GM10847 (cell line): ENCODE measurements around the gene TAL1.

Experiments used
- POLR2A ChIP-seq: IDR thresholded peaks from 2 replicates; pipeline ENCODE4 v1.6.1; 2011; ENCODE audit not compliant: insufficient read length; ENCODE audit errors: extremely low read depth

Gene TAL1

DNA sequence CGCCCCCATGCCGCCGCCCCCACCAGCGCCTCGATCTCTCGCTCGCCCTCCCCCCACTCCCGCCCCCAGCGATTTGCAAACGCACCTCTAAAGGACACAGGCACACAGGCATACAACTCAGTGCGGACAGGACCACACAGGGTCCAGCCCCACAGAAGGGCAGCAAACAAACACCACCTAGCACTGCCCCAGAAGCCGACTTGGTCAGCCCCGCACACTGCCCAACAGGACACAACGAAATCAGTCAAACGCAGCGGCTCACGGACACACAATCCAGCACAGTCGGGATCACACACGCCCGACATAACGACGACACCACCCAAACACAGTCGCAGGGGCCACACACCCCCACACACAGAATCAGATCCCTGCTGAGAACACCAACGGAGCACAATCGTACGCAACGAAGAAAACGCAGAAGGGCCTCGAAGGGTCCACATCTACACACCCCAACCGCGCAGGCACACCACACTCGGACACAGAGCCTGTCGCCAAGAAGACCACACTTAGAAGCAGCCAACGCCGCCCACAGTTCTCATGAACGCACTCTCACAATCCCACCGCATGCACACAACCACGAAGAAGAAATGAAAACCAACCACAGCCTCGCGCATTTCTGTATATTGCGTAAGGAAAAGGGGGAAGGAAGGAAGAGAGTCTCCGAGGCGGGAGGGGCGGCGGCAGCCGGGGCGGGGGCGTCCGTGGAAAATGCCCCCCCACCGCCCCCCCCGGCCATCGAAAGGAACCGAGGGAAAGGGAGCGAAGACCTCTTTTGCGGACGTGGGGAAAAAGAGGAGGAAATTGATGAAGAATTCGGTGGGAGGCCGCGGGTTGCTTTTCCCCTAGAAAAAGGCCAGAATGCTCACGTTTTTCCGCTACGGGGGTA is 481 bp downstream of the TAL1 start:
- TF ChIP-seq POLR2A: no peak

DNA sequence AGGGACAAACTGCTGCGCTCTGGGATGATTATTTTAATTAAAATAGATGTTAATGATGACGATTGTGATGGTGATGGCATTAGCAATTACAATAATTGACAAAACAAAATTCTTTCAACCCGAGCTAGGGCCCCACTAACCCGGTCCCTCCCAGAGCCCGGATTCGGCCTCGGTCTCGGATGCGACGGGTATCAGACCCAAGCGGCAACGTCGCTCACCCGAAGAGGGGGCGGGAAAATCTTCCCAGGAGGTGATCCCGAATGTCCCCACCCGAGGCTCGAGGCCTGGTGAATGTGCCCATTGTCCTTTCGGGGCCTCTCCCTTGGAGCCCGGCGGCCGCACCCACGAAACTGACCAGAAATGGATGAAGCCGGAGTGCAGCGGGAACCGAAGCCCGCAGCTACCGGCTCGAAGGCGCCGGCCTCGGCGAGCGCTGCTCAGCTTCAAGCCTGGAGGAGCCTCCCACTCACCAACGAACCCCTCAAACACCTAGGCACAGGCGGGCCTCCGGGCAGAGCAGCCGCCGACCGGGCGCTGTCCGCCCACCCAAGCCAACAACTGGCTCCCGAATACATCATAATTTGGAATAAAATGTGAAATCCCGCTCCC is 1.2 kb downstream of the TAL1 start:
- no peak for TF ChIP-seq POLR2A

DNA sequence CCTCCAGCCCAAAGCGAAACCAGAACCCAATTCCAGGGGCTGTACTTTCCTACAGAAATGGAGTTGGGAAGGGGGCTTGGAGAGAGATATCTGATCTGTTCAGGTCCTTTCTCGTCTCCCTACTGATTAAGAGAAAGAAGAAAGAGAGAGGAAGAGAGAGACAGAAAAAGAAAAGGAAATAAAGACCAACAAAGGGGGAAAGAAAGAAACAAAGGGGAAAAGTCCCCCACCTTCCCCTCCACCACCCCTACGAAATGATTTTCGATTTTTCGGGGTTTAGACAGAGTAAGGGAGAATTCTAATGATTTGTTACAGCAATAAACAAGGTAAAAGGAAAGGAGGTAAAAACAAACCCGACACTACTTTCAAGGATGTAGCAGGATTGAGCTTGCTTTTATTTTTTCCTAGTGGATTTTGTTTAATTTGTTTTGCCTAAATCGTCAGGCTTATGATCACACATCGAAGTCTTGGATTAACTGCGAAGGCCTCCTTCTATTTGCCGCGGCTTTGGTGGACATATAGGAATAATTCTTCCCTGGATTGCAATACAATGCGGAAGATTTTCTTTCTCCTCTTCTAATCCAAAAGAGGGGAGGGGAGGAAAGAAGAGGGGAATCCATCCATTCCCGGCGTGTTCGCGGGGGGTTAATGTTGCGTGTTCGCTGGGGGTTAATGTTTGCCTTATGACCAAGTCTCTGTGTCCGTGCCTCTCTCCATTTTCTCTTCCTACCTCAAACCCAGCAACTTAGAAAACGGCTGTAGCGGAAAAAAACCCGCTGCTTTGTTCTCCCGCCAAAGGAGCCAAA is 1.9 kb downstream of the TAL1 start:
- TF ChIP-seq POLR2A: no peak

DNA sequence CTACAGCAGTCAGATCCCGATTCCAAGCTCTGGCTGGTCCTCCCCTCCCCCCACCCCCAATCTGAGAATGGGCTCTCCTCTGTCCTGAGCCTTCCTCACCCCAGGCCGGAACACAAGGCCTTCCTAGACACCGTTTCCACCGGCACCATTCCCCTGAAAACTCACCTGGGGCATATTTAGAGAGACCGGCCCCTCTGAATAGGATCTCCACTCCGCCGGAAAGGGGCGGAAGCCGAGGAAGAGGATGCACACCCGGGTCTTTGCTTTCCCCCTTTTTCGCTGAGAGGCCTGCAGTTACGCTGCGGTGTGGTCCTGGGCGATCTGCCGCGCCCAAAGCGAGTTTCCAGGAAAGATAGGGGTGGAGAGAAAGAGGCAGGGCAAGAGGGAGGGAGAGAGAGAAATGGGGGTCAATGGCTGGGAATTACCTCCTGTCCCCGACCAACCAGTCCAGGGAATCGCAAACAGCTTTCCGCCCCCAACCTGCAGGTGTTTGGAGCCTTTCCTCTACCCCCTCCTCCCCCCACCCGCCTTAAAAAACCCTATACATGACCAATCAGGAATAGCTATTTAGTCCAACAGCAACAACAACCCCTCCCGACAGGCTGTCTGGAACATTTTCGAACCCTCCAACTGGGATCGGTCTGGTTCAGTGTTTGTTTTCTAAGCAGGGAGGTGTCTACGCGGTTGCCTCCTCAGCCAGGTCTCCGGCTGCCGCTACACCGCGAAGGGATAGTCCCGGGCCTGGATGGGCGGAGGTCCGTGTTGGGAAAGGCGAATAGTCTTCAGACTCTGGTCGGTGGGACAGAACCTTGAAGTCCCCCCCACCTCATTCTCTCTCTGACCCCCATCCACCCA is 2.8 kb downstream of the TAL1 start:
- TF ChIP-seq POLR2A: no peak

DNA sequence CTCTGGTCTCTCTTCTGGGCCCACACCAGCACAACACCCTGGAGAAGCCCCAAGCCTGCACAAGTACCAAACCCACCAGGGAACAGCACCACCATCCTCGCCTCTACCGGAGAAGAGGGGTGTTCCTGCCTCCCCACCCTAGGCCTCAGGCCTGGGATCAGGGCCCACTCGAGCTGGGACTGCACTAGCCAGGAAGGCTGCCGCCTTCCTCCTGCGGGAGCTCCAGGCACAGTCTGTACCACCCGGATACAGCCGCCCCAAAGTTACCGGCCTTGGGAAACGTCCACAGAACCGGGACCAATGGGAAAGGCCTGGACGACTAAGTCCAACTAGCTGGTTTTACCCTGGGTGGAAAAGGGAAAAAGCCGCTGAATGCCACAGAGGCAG is 3.4 kb downstream of the TAL1 start:
- no peak for TF ChIP-seq POLR2A

DNA sequence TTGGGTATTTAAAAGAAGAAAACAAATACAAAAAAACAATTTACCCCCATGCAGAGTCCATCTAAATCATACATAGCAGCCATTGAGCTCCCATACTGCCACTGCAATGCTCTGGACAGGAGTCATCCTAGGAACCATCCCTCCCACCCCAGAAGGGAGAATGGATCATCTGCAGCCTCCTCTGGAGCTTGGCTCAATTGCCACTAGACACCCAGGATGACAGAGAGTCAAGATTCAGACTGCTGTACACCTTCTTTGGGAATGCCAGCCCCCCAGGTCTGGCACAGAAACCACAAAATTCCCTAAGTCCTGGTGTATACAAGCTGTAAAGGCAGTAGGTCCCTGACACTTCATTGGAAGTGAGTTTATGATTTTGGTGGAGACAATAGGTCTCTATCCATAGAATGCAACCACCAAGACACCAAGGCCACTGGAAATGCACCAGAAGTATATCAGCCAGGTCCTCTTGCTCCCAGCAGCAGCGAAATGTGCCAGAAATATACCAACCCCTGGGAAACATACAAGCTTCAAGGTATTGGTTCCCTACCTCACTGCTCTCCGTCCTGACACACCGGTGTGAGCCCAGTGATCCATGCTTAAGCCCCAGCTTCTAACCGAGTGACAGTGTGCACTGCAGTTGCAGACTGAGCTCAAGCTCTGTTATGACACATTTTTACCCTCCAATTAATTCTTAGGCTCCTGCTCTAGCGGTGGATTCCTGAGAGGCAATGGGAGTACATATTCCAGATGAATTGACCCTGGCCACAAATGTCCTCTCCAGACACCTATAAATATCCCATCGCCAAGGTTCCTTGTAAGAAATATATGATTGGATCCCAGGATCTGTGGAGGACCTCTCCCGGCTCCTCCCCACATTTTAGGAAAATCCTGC is 4.4 kb downstream of the TAL1 start:
- TF ChIP-seq POLR2A: no peak

DNA sequence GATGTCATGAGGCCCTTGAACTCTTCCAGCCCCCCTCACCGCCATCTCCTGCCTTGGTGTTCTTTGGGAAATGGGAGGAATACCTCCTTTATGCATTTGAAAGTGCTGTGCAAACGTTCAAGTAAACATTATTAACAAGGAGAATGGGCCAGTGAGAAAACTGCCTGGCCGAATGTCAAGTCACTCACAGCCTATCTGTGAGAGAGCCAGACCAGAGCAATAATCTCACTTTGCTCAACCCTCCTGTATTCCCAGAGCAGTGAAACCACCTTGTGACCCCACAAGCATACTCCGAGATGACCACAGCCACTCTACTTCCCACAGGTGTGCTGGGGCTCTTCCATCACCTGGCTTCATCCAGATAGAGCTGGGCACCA is 5.2 kb downstream of the TAL1 start:
- TF ChIP-seq POLR2A: no peak

DNA sequence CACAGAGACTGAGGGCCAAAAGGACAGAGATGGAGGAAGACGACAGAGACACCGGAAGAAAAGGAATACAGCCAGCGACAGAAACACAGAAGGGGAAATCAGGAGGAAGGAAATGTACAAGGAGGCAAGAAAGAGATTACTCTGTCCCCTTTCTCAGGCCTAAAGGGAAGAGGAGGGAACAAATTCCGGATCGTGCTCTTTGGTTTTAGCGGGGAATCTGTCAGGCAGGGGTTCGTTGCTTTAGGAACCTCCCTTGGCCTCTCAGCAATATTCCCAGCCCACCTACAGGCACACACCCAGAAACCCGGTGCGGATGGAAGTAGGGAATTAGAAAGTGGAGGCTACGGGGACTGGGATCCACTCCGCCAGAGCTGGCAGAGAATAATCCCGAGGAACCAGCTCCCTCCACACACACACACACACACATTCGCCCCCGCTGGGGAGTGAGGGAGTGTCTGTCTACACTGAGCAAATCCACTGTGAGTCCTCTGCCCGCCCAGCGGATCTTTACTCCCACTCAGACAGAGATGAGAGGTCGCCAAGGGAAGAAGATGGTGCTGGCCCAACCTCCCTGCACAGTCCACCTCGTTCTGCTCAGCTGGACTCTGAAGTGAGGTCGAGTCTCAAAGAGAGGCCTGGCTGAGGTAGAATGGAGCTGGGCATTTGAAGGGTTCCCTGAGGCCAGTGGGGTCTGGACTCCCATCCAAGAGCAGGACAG is 5.7 kb downstream of the TAL1 start:
- no peak for TF ChIP-seq POLR2A

DNA sequence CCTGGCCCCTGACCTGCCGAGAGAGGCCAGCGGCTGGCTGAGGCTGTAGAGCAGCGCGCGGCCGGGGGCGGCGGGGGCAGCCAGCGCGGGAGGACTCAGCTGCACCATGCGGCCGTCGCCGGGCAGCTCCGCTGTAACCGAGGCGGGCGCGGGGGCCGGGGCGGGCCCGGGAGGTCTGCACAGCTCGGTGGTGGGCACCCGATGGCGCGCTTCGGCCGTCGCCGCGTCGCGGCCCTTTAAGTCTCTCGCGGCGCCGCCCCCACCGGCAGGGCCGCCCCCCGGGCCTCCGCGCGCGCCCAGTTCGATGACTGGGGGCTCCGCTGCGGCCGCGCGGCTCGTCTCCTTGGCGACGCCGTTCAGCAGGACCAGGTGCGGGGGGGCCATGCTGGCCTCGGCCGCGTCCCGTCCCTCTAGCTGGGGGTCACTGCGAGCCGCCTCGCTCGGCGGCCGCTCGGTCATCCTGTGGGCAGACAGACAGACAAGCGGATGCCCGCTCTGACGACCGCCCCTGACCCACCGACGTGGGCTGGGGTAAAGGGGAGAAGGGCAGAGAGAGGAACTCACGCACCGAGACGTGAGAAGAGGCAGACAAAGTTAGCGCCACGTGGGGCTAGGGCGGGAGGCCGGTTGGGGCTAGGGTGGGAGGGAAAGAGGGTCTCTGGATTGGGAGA is 6.5 kb downstream of the TAL1 start:
- no peak for TF ChIP-seq POLR2A

DNA sequence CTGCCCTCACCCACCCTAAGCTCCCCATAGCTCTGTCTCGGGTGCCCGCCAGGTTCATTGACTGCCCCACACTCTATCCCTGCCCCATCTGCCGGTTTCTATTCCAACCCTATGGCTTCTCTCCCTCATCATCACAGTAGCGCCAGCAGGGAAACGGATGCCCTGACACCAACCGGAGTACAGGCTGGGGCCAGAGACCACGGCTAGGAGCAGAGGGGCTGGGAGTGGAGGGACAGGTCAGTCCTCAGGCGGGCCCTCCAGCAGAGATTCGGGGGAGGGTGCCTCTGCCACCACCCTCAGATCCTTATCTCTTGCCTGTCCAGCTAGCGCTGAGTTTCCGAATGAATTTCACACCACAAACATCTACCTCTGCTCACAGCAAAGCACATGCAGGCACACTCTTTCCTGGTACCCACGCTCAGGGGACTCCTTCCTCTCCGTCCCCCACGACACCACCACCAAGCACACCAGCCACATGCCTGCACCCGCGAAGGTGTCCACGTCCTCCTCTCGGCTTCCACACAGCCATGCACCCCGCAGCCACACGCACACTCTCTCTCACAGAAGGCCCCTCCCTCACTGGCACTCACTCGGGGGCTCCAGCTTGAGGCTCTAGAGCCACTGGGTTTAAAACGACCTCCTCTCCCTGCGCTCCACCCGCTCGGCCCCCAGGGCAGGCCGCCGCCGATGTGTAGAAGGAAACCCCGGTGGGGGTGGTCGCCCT is 7.2 kb downstream of the TAL1 start:
- TF ChIP-seq POLR2A: no peak

DNA sequence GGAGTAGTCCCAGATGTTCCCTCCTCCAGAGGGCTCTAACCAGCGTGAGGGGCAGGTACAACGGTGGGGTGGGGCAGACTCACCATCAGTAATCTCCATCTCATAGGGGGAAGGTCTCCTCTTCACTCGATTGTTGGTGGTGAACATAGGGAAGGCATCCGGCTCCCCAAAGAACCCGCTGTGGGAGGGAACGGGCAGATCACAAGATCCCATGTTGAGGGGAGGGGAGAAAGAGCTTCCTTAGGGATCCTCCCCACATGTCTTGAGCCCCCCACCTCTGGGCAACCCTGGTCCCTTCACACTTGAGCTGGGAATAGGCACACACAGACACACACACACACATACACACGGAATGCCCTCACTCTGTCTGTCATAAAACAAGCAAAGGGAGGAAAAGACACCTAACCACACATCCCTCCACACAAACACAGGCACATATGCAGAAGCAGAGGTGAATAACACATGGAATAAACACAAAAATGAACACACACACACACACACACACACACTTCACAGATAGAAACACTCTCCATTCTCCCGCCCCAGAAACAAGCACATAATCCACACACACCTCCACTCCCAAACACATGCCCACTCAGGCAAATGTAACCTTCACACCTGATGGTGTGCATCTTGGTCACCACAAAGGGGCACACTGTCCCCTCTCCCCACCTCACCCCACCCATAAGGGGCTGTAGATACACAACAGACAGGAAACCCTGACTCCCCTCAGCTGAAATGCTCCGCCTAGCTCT is 7.9 kb downstream of the TAL1 start:
- TF ChIP-seq POLR2A: no peak

DNA sequence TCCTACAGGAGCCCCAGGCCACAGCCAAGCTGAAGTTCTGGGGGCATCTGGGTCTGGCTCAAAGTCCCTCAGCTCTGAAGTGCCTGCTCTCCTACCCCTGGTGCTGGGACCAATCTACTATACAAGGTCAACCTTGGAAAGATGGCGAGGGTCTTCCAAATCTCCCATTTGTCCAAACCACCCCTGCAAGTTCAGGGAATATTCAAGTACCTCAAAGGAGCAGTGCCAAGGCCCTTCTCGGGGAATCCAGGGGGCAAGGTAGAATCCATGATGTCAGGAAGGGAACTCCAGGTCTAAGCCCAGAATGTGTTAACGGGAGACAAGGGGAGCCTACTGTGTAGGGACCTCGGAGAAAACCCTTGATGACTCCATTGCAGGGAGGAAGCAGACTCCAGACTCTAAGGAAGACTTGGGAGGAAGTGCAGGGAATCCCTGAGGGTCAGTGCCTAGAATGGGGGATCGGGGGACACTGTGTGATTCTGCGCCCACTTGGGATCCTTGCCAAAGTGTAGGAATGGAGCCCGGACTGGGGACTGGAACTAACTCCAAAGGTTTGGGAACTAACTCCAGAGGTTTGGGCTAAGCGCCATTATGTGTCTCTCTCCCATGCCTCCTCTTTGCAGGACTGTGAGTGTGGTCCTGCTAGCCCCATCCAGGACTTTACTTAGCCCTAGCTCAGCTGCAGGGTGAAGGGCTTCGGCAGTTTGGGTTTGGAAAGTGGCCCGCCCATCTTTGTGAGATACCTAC is 8.7 kb downstream of the TAL1 start:
- no peak for TF ChIP-seq POLR2A
